B cell (primary cell): ENCODE measurements around the gene YEATS2. TPM values are rescaled to one million over a fixed set of nuclear protein-coding genes. Genes with fewer than 3 reads are reported as not detected.
A peak's percentile ranks its signal among the peaks of the same experiment; 100 is the strongest.

Experiments used
- ATAC-seq: fragments of 200-7000 bp; cut with Tn5 transposase; one replicate; pipeline ENCODE4 v1.10.0; 2021; ENCODE audit warnings: low read depth, mild to moderate bottlenecking, moderate number of reproducible peaks, moderate library complexity
- CTCF ChIA-PET: fragments of 350-600 bp; sonication (Branson Sonifier 250); formaldehyde crosslinking; loops from one replicate; lab custom pipeline; 2021; ENCODE audit warnings: antibody characterized with exemption, inconsistent platforms; lab: Charles Lee
- POLR2A ChIA-PET: fragments of 350-600 bp; sonication (Branson Sonifier 250); formaldehyde crosslinking; loops from one replicate; lab custom pipeline; 2021; ENCODE audit warnings: antibody characterized with exemption; lab: Charles Lee
- DNase-seq: peaks from one replicate; pipeline ENCODE4 v3.0.0; 2013
- H2AFZ ChIP-seq: 2 replicates; pipeline ENCODE4 v1.6.1; 2012; ENCODE audit warnings: mild to moderate bottlenecking, low read depth, low read length; ENCODE audit not compliant: insufficient read depth, poor library complexity, severe bottlenecking
- H3K27ac ChIP-seq, 2 donors: 1 replicate in 1 of 2; 2 replicates in 1 of 2; pipeline ENCODE4 v1.5.1; 2012 to 2013; ENCODE audit warnings: low read length in 2 of 2, mild to moderate bottlenecking in 2 of 2, moderate library complexity in 1 of 2
- H3K27me3 ChIP-seq, 4 experiments: fragments of 200-600 bp in 1 of 4; sonication (generic) in 1 of 4; replicated peaks in 1 of 4; 1 replicate in 2 of 4; 2 replicates in 2 of 4; pipeline versions ENCODE4 v1.6.1 to v1.7.0; 2013 to 2016; ENCODE audit warnings: low read length in 3 of 4, mild to moderate bottlenecking in 2 of 4, mixed read lengths in 1 of 4, moderate library complexity in 1 of 4; ENCODE audit not compliant: insufficient read depth in 4 of 4, control insufficient read depth in 3 of 4; ENCODE audit errors: control extremely low read depth in 1 of 4
- H3K36me3 ChIP-seq, 2 experiments: replicated peaks in 1 of 2; 1 replicate in 1 of 2; 2 replicates in 1 of 2; pipeline versions ENCODE4 v1.6.1 to v1.7.1; 2013; ENCODE audit warnings: low read length in 1 of 2; ENCODE audit not compliant: insufficient read depth in 2 of 2, control insufficient read depth in 1 of 2; ENCODE audit errors: control extremely low read depth in 1 of 2, extremely low read depth in 1 of 2
- H3K4me1 ChIP-seq, 2 donors: fragments of 200-600 bp in 1 of 2; sonication (generic) in 1 of 2; 1 replicate in 1 of 2; 2 replicates in 1 of 2; pipeline versions ENCODE4 v1.5.1 to v1.6.1; 2013 to 2017; ENCODE audit warnings: low read length in 2 of 2; ENCODE audit not compliant: control insufficient read depth in 2 of 2, insufficient read depth in 2 of 2
- H3K4me2 ChIP-seq: replicated peaks from 2 replicates; pipeline ENCODE3; 2012; ENCODE audit warnings: mild to moderate bottlenecking, low read depth, low read length; ENCODE audit not compliant: poor library complexity, severe bottlenecking
- H3K4me3 ChIP-seq, 5 experiments: fragments of 200-600 bp in 1 of 5; sonication (generic) in 1 of 5; 1 replicate in 3 of 5; 2 replicates in 2 of 5; pipeline versions ENCODE4 v1.5.1 to v1.7.0; 2011 to 2016; ENCODE audit warnings: low read length in 4 of 5, mild to moderate bottlenecking in 4 of 5, low read depth in 2 of 5, control low read depth in 1 of 5, moderate library complexity in 1 of 5; ENCODE audit not compliant: insufficient read depth in 1 of 5; ENCODE audit errors: control extremely low read depth in 1 of 5, extremely low read depth in 1 of 5
- H3K79me2 ChIP-seq: fragments of 200-600 bp; sonication (generic); one replicate; pipeline ENCODE4 v1.6.0; 2016; ENCODE audit warnings: low read length; ENCODE audit not compliant: control insufficient read depth, insufficient read depth
- H3K9ac ChIP-seq: fragments of 200-600 bp; sonication (generic); 2 replicates; pipeline ENCODE4 v1.6.1; 2017; ENCODE audit warnings: mild to moderate bottlenecking, low read length, moderate library complexity
- H3K9me3 ChIP-seq, 3 donors: one replicate each; pipeline versions ENCODE4 v1.6.1 to v1.7.1; 2013; ENCODE audit warnings: low read length in 2 of 3; ENCODE audit not compliant: control insufficient read depth in 2 of 3, insufficient read depth in 1 of 3; ENCODE audit errors: control extremely low read depth in 1 of 3
- H4K20me1 ChIP-seq: 2 replicates; pipeline ENCODE4 v1.6.0; 2012; ENCODE audit warnings: mild to moderate bottlenecking, low read length; ENCODE audit not compliant: insufficient read depth, control insufficient read depth, poor library complexity, severe bottlenecking
- H3K27ac Mint-ChIP-seq: one replicate; pipeline ENCODE4 v1.8.0; 2021; ENCODE audit warnings: mixed read lengths
- H3K27me3 Mint-ChIP-seq: one replicate; pipeline ENCODE4 v1.8.0; 2021; ENCODE audit warnings: mixed read lengths
- H3K4me1 Mint-ChIP-seq: one replicate; pipeline ENCODE4 v1.8.0; 2021; ENCODE audit warnings: mixed read lengths
- H3K4me3 Mint-ChIP-seq: one replicate; pipeline ENCODE4 v1.8.0; 2021; ENCODE audit warnings: mixed read lengths
- H3K9me3 Mint-ChIP-seq: one replicate; pipeline ENCODE4 v1.8.0; 2022; ENCODE audit warnings: mixed read lengths; ENCODE audit not compliant: insufficient read depth
- EZH2 ChIP-seq: IDR thresholded peaks from 2 replicates; pipeline ENCODE4 v1.6.1; 2012; ENCODE audit warnings: borderline replicate concordance, low read depth, mild to moderate bottlenecking, moderate library complexity, low read length; ENCODE audit not compliant: insufficient read depth, poor library complexity, severe bottlenecking
- WGBS: methylation state at CpG from one replicate; pipeline ENCODE4 v1.1.5; 2013; ENCODE audit warnings: missing lambda C conversion rate; ENCODE audit not compliant: insufficient coverage; 5-methylcytosine and 5-hydroxymethylcytosine counted together
- intact Hi-C: fragments of 100-400 bp; cut with micrococcal nuclease; formaldehyde crosslinking; loops from one replicate; pipeline ENCODE4 v1.10.0; 2022
- polyA plus RNA-seq: library from polyadenylated mRNA; depleted of rRNA; stranded (reverse); fragments of >200 nt; gene quantifications from 2 replicates; pipeline ENCODE4 v1.2.3, GENCODE V29; 2012
- total RNA-seq, 2 donors: library from RNA; stranded (reverse); fragments of 120-200 nt in 1 of 2; gene quantifications; 1 replicate in 1 of 2; 2 replicates in 1 of 2; pipeline versions ENCODE4 v1.2.3 to v1.2.4, GENCODE V29; 2013 to 2022
- TF ChIP-seq, protein P1 (sequence below): fragments of 200-600 bp; IDR thresholded peaks from one replicate; pipeline ENCODE4 v1.8.0; 2022; ENCODE audit warnings: antibody characterized with exemption, mild to moderate bottlenecking

The YEATS2 gene
- total and polyA plus RNA-seq, 2 donors (not counting 1 experiment from before 2014, with no cell fraction given): 21.8 to 26.7 TPM

DNA sequence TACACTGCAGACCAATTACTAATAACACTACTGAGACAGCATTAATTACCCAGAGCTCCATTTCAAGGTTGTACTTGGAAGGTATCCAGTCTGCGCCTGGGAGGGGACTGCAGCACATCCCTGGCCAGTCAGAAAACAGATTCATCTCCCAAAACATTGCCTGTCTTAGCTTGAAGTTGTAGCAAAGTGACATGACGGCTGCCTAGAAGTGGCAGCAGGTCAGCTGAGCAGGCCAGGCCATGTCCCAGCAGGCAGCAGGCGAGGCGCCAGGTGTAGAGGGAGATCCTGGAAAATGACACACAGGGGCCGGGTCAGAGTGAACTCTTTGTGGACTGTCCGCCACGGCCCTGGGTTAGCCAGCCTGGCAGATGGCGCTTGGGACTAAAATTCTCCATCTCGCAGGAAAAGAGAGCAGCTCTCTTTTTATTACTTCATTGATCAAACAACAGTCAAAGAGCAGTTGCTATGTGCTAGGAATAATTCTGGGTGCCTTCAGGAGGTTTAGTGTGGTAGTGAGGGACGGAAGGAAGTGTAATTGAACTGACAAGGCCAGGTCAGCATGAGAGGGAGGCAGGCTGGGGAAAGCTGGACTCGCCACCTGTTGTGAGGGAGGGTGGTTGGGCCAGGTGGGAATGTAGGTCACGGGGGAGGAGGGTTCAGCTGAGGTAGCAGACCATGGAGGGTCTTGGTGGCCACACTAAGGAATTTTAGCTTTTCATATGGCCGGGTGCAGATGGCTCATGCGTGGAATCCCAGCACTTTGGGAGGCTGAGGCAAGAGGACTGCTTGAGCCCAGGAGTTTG, 129.1 kb downstream of the YEATS2 start:
- H3K27ac ChIP-seq: no peak overlapping the region
- no peak overlapping the region for H2AFZ ChIP-seq
- Mint-ChIP-seq H3K27ac (peak overlapping the region; percentile 50), H3K4me3 (peak overlapping the region; percentile 75), H3K4me1 (peaks cover 16% of the 10 kb centered on the region), H3K9me3 (no peaks in the 10 kb centered on the region), H3K27me3 (peaks cover 4% of the 10 kb centered on the region)
- peaks cover 0 to 18% of the 10 kb centered on the region in 2 experiments for H3K36me3 ChIP-seq
- ChIA-PET POLR2A (no interaction called here), CTCF (interaction anchor here (0.5 to 2.8 kb wide), 2 partner anchors 58 to 332 kb away, joined by 3 to 12 read pairs; partner anchors contain the start of gene PARL)
- DNase-seq (no peak), ATAC-seq (no peak)
- H3K9me3 ChIP-seq: no peaks in the 10 kb centered on the region
- TF ChIP-seq EZH2: no peak
- H3K4me2 ChIP-seq: no peak overlapping the region
- no peak overlapping the region for H3K9ac ChIP-seq
- H3K27me3 ChIP-seq: peaks cover 0 to 12% (median 2%) of the 10 kb centered on the region in 4 experiments
- peaks cover 11 to 14% of the 10 kb centered on the region in 2 donors for H3K4me1 ChIP-seq
- H4K20me1 ChIP-seq: no peaks in the 10 kb centered on the region
- no peak overlapping the region for H3K4me3 ChIP-seq
- intact Hi-C loops: no loop called here
- WGBS: 95% methylated on average over 14 of the region's 14 CpGs
- no peaks in the 10 kb centered on the region for H3K79me2 ChIP-seq

- no peak for ATAC-seq
- Histone ChIP-seq H3K27ac (no peak overlapping the region), H3K27me3 (peaks cover 0 to 6% (median 2%) of the 10 kb centered on the region in 4 experiments), H3K9me3 (no peaks in the 10 kb centered on the region), H3K79me2 (no peaks in the 10 kb centered on the region), H3K36me3 (peaks cover 0 to 26% of the 10 kb centered on the region in 2 experiments), H3K4me1 (peaks cover 11 to 14% of the 10 kb centered on the region in 2 donors), H3K4me2 (no peak overlapping the region), H2AFZ (no peak overlapping the region), H3K9ac (no peak overlapping the region), H4K20me1 (no peaks in the 10 kb centered on the region), H3K4me3 (no peak overlapping the region)
- intact Hi-C loops: no loop called here
- POLR2A ChIA-PET: no interaction called here
- no peak for DNase-seq
- H3K4me3 Mint-ChIP-seq: no peak overlapping the region
- H3K4me1 Mint-ChIP-seq: peaks cover 15% of the 10 kb centered on the region
- TF ChIP-seq EZH2: no peak
- TF ChIP-seq, protein P1, sequence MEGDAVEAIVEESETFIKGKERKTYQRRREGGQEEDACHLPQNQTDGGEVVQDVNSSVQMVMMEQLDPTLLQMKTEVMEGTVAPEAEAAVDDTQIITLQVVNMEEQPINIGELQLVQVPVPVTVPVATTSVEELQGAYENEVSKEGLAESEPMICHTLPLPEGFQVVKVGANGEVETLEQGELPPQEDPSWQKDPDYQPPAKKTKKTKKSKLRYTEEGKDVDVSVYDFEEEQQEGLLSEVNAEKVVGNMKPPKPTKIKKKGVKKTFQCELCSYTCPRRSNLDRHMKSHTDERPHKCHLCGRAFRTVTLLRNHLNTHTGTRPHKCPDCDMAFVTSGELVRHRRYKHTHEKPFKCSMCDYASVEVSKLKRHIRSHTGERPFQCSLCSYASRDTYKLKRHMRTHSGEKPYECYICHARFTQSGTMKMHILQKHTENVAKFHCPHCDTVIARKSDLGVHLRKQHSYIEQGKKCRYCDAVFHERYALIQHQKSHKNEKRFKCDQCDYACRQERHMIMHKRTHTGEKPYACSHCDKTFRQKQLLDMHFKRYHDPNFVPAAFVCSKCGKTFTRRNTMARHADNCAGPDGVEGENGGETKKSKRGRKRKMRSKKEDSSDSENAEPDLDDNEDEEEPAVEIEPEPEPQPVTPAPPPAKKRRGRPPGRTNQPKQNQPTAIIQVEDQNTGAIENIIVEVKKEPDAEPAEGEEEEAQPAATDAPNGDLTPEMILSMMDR: no peak
- H3K27ac Mint-ChIP-seq: no peak overlapping the region
- CTCF ChIA-PET: interaction anchor here (2.8 kb wide), 1 partner anchor 57 kb away, joined by 12 read pairs; the partner anchor contains the start of gene PARL
- H3K9me3 Mint-ChIP-seq: no peaks in the 10 kb centered on the region
- peaks cover 4% of the 10 kb centered on the region for H3K27me3 Mint-ChIP-seq
- WGBS: 94% methylated on average over 12 of the region's 14 CpGs
Measured at GRCh38 chr3:183827809-183828537, 130.4 kb downstream of the YEATS2 start.
